ENCODE data around the gene CPS1.

CPS1 gene

DNA sequence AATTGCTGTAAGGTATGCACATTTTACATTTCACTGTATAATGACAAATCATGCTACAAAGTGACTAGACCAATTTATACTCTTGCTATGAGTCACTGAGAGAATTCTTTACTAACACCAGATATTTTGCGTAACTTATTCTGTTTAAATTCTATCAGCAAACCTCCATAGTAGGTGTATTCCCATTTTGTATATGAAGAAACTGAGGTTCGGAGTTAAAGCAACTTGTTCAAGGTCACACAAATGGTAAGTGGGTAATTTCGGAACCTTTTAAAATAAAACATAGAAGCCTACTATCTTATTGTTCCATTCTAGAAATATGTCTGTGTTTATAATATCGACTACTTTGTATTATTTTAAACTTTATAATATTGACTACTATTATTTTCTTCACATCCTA is 15.9 kb upstream of the CPS1 start:
- Histone ChIP-seq H3K9me3 (ENCODE audit: insufficient read depth, low read length, severe bottlenecking) (no peaks in the 10 kb centered on the region), H3K27me3 (ENCODE audit: insufficient read depth, low read length, poor library complexity) (no peaks in the 10 kb centered on the region), H3K27ac (ENCODE audit: low read length) (no peak overlapping the region), H3K4me1 (ENCODE audit: insufficient read depth, low read length) (no peaks in the 10 kb centered on the region), H2AFZ (ENCODE audit: low read depth, low read length) (no peak overlapping the region), H4K20me1 (ENCODE audit: insufficient read depth, low read length) (no peaks in the 10 kb centered on the region), H3K4me2 (ENCODE audit: insufficient read depth, low read length) (no peak overlapping the region), H3K4me3 (ENCODE audit: low read depth in 1 of 2, low read length in 2 of 2) (no peak overlapping the region), H3K79me2 (ENCODE audit: insufficient read depth, low read length) (no peaks in the 10 kb centered on the region), H3K9ac (ENCODE audit: low read depth, low read length) (no peak overlapping the region), H3K36me3 (ENCODE audit: insufficient read depth, low read length) (no peaks in the 10 kb centered on the region)
- DNase-seq: no peak
- TF ChIP-seq, protein P1, sequence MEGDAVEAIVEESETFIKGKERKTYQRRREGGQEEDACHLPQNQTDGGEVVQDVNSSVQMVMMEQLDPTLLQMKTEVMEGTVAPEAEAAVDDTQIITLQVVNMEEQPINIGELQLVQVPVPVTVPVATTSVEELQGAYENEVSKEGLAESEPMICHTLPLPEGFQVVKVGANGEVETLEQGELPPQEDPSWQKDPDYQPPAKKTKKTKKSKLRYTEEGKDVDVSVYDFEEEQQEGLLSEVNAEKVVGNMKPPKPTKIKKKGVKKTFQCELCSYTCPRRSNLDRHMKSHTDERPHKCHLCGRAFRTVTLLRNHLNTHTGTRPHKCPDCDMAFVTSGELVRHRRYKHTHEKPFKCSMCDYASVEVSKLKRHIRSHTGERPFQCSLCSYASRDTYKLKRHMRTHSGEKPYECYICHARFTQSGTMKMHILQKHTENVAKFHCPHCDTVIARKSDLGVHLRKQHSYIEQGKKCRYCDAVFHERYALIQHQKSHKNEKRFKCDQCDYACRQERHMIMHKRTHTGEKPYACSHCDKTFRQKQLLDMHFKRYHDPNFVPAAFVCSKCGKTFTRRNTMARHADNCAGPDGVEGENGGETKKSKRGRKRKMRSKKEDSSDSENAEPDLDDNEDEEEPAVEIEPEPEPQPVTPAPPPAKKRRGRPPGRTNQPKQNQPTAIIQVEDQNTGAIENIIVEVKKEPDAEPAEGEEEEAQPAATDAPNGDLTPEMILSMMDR (IDR thresholded peaks at IDR 0.05; ENCODE audit: borderline replicate concordance, extremely low read depth, low read length, poor library complexity, severe bottlenecking): no peak
- TF ChIP-seq EZH2 (IDR thresholded peaks at IDR 0.05; ENCODE audit: borderline replicate concordance, low read depth, low read length, severe bottlenecking): no peak
- ATAC-seq (ENCODE audit: insufficient read depth, low read depth): no peak

DNA sequence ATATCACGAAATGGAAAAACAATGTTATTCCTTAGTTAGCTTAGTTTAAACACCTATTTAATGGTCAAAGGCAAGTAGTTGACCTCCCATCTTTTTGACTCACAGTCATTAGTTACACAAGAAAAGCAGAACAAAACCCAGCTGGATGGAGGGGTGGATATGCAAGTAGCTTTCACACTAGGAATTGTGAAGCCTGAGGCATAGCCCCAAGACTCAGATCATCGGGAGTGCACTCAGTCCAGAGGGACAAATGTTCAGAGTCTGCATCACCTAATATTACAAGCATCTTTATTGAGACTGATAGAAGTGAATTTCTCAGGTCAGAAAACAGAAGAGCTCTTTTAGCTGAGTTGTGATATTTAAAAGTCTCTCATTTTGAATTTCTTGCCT is 15.5 kb upstream of the CPS1 start:
- TF ChIP-seq, protein P1 (IDR thresholded peaks at IDR 0.05; ENCODE audit: borderline replicate concordance, extremely low read depth, low read length, poor library complexity, severe bottlenecking): no peak
- TF ChIP-seq EZH2 (IDR thresholded peaks at IDR 0.05; ENCODE audit: borderline replicate concordance, low read depth, low read length, severe bottlenecking): no peak
- Histone ChIP-seq H3K36me3 (ENCODE audit: insufficient read depth, low read length) (no peaks in the 10 kb centered on the region), H3K4me3 (ENCODE audit: low read depth in 1 of 2, low read length in 2 of 2) (no peak overlapping the region), H3K4me1 (ENCODE audit: insufficient read depth, low read length) (no peaks in the 10 kb centered on the region), H3K9ac (ENCODE audit: low read depth, low read length) (no peak overlapping the region), H3K9me3 (ENCODE audit: insufficient read depth, low read length, severe bottlenecking) (no peaks in the 10 kb centered on the region), H4K20me1 (ENCODE audit: insufficient read depth, low read length) (no peaks in the 10 kb centered on the region), H3K79me2 (ENCODE audit: insufficient read depth, low read length) (no peaks in the 10 kb centered on the region), H3K27me3 (ENCODE audit: insufficient read depth, low read length, poor library complexity) (no peaks in the 10 kb centered on the region), H3K27ac (ENCODE audit: low read length) (no peak overlapping the region), H3K4me2 (ENCODE audit: insufficient read depth, low read length) (no peak overlapping the region), H2AFZ (ENCODE audit: low read depth, low read length) (no peak overlapping the region)
- no peak for DNase-seq
- no peak for ATAC-seq (ENCODE audit: insufficient read depth, low read depth)

DNA sequence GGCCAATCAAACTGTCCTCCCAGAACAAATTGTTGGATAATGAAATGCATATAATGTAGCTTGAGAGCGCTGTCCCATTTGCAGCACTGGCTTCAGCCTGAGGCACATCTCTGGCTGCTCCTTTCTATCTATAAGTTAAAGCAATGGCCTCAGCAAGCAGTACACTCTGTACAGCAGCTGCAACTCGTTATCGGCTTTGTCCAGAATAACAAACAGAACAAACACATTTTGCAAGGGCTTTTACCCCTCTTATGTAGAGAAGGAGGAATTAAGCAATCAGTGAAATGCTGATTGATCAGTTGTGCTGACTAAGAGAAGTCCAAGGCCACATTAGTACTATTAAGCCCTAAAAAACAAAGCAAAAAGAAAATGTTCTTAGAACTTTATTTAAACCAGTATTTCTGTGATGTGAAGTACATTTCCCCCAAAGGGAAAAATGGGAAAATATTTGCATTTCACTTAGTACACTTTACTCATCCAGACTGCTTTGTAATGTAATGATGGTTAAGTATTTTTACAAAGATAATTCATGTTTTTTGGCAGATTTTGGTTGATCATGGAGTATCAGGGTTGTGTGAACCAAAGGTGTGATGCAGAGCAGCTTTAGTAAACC is 15.0 kb upstream of the CPS1 start:
- Histone ChIP-seq H3K27me3 (ENCODE audit: insufficient read depth, low read length, poor library complexity) (no peaks in the 10 kb centered on the region), H3K79me2 (ENCODE audit: insufficient read depth, low read length) (no peaks in the 10 kb centered on the region), H3K9me3 (ENCODE audit: insufficient read depth, low read length, severe bottlenecking) (no peaks in the 10 kb centered on the region), H3K27ac (ENCODE audit: low read length) (no peak overlapping the region), H2AFZ (ENCODE audit: low read depth, low read length) (no peak overlapping the region), H3K4me2 (ENCODE audit: insufficient read depth, low read length) (no peak overlapping the region), H4K20me1 (ENCODE audit: insufficient read depth, low read length) (no peaks in the 10 kb centered on the region), H3K4me3 (ENCODE audit: low read depth in 1 of 2, low read length in 2 of 2) (no peak overlapping the region), H3K4me1 (ENCODE audit: insufficient read depth, low read length) (no peaks in the 10 kb centered on the region), H3K36me3 (ENCODE audit: insufficient read depth, low read length) (no peaks in the 10 kb centered on the region), H3K9ac (ENCODE audit: low read depth, low read length) (no peak overlapping the region)
- ATAC-seq (ENCODE audit: insufficient read depth, low read depth) (no peak), DNase-seq (no peak)
- TF ChIP-seq, protein P1 (IDR thresholded peaks at IDR 0.05; ENCODE audit: borderline replicate concordance, extremely low read depth, low read length, poor library complexity, severe bottlenecking): no peak
- no peak for TF ChIP-seq EZH2 (IDR thresholded peaks at IDR 0.05; ENCODE audit: borderline replicate concordance, low read depth, low read length, severe bottlenecking)

Data from DND-41 (cell line).